ENCODE measurements around the gene CAMK2B.

- no peak for TF ChIP-seq CTCF (IDR thresholded peaks at IDR 0.05; ENCODE audit: borderline replicate concordance, extremely low read depth, low read length, poor library complexity, severe bottlenecking)
- TF ChIP-seq EZH2 (IDR thresholded peaks at IDR 0.05; ENCODE audit: borderline replicate concordance, low read depth, low read length, severe bottlenecking) = no peak
These were observed 134.2 kb downstream of the CAMK2B start for GRCh38 chr7:44191171-44191570.
